ENCODE measurements around the gene OMP.

- TF ChIP-seq HDGF (IDR thresholded peaks at IDR 0.05; ENCODE audit: borderline replicate concordance) (no peak), FOXM1 (IDR thresholded peaks at IDR 0.05; ENCODE audit: borderline replicate concordance) (no peak), ZNF384 (IDR thresholded peaks at IDR 0.05) (no peak), ARNT (IDR thresholded peaks at IDR 0.05) (no peak)
Observed at GRCh38 chr11:77124488-77124887, 21.8 kb downstream of the OMP start.

Measured in HEK293T (cell line).